Islet precursor cell (in vitro differentiated cells): ENCODE data around the gene SLC35E1.

ENCODE experiments used
- DNase-seq: peaks from one replicate; pipeline ENCODE4 v3.0.0-alpha.2; 2018

Gene SLC35E1

GRCh38 chr19:16595097-16595496, 22.9 kb upstream of the SLC35E1 start:
- no peak for DNase-seq

GRCh38 chr19:16594681-16595091, 22.5 kb upstream of the SLC35E1 start:
- no peak for DNase-seq

- DNase-seq, result no peak
These were observed 21.9 kb upstream of the SLC35E1 start for GRCh38 chr19:16594131-16594586.

- no peak for DNase-seq
These were observed 21.0 kb upstream of the SLC35E1 start for GRCh38 chr19:16593181-16593580.

- no peak for DNase-seq
These were observed 19.8 kb upstream of the SLC35E1 start for GRCh38 chr19:16591803-16592556.

GRCh38 chr19:16590876-16591802, 18.9 kb upstream of the SLC35E1 start:
- no peak for DNase-seq

GRCh38 chr19:16589917-16590316, 17.7 kb upstream of the SLC35E1 start:
- DNase-seq, result no peak

GRCh38 chr19:16588824-16589577, 16.8 kb upstream of the SLC35E1 start:
- no peak for DNase-seq

- peak; percentile 71 for DNase-seq
These were observed 15.9 kb upstream of the SLC35E1 start for GRCh38 chr19:16587833-16588823.

- DNase-seq, result peak; percentile 87
These were observed 15.0 kb upstream of the SLC35E1 start for GRCh38 chr19:16586991-16587832.

- DNase-seq, result no peak
These were observed 14.3 kb upstream of the SLC35E1 start for GRCh38 chr19:16586477-16586871.

GRCh38 chr19:16585808-16586476, 13.7 kb upstream of the SLC35E1 start:
- no peak for DNase-seq

GRCh38 chr19:16585094-16585801, 13.0 kb upstream of the SLC35E1 start:
- DNase-seq, result no peak

- peak; percentile 91 for DNase-seq
These were observed 12.3 kb upstream of the SLC35E1 start for GRCh38 chr19:16584248-16585093.

GRCh38 chr19:16582486-16583261, 10.5 kb upstream of the SLC35E1 start:
- no peak for DNase-seq

- DNase-seq, result no peak
These were observed 9.7 kb upstream of the SLC35E1 start for GRCh38 chr19:16581971-16582343.

GRCh38 chr19:16581145-16581970, 9.1 kb upstream of the SLC35E1 start:
- DNase-seq, result no peak
